Renal cortical epithelial cell (primary cell): ENCODE results near the gene MACROH2A1. TPM values are rescaled to one million over a fixed set of nuclear protein-coding genes. Genes with fewer than 3 reads are reported as not detected.
A peak's percentile ranks its signal among the peaks of the same experiment; 100 is the strongest.

Source experiments
- DNase-seq: peaks from one replicate; pipeline ENCODE4 v3.0.0-alpha.2; 2011; ENCODE audit warnings: low read depth
- total RNA-seq: library from RNA; depleted of rRNA; stranded (reverse); fragments of >200 nt; gene quantifications from 2 replicates; pipeline ENCODE4 v1.2.3, GENCODE V29; 2014

The MACROH2A1 gene
- 282 and 337 TPM in 2 replicates for total RNA-seq

DNA sequence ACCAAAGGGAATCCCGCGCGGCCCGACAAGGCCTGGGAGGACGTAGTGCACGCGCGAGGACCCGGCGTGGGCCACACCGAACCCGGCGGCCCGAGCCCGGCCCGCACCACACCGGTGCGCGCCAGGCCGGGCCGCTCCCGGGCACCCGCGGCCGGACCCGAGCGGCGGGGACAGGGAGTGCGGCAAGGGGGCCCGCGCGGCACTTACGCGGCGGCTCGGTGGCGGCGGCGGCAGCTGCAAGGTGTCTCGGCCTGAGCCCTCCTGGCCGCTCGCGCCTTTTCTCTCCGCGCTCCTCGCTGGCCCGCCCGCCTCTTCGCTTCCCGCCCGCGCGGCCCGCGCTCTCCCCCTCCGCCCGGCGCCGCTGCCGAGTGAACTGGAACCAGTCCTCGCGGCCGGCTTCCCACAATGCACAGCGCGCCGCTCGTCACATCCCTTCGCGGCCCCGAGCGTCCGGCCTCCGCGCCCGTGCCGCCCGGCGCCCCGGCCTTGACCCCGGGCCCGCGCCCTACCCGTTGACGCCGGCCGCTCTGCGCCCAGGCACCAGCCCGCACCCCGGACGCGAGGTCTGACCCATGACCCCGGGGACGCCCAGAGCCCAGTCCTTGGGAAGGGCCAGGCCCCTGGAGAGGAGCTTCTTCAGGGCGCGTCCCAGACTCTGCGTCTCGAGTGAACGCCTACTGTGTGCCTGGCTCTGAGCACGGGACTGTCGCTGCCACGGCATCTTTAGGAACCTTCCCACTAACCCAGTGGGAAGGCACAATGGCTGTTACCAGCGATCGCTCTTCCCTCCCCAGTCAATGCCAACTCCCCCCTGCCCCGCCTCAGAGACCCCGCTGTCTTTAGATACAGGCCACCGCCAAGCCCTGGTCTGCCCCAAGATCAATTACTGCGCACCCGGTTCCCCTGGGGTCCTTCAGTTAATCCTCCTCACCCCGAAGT is at the start of gene MACROH2A1:
Gene MACROH2A1 (minus strand): TSS at position 377 of the 939 bp plus-strand sequence. CDS start 10,138 bp downstream, outside the sequence.
- peak; percentile 55 for DNase-seq

DNA sequence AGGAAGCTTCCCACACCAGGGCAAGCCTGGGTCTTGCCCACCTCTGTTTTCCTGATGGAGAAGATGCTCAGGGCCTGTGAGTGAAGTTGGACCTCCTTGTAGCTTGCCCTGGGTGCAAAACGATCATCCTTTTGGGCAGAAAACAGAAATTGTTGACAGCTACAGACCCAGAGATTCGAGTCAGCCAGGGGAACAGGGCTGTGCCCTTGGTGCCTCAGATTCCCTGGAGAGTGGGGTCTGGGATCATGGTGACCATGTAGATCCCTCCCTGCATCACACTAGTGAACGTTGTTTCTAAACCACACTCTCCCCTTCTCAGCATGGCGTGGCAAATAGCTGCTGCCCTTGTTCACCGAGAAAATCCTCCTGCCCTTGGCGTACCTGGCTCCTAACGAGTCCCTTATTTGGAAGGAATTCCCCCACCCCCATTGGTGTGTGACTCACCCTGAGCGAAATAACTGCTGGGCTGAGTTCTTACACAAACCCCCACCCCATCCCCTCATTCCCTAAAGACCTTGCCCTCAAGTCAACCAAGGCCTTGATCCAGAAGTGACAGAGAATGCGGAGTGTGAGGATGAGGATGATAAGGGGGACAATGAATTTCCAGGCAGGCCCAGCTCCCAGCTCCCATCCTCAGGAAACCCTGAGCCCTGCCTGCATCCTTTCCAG is 49.2 kb upstream of the MACROH2A1 start:
- no peak for DNase-seq

DNA sequence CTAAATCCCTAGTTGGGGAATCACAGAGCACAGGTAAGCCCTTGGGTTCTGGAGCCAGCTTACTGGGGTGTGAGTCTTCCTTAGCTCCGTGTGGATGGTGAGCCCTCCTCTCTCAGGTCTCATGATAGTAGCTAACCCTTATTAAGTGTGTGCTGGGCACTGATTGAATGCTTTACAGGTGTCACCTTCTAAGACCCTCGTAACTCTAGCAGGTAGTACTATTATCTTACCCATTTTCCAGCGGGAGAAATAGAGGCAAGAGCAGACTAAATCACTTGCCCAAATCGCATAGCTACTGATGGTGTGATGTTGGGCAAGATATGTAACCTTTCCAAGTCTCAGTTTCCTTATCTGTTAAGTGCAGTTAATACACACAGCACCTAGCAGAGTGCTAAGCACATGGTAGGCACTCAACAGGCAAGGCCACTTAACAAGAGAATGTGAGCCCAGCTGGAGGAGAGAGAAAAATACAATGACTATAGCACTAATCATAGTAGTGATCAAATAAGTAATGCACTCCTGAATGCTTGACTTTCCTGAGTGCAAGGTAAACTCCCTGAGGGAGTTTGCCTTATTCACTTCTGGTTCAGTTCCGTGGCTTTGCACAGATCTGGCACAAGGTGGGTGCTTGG is 48.4 kb upstream of the MACROH2A1 start, which contains the start of gene DCANP1:
Gene DCANP1 (minus strand): TSS at position 51 of the 632 bp plus-strand sequence. CDS start 240 bp downstream, outside the sequence.
- no peak for DNase-seq

DNA sequence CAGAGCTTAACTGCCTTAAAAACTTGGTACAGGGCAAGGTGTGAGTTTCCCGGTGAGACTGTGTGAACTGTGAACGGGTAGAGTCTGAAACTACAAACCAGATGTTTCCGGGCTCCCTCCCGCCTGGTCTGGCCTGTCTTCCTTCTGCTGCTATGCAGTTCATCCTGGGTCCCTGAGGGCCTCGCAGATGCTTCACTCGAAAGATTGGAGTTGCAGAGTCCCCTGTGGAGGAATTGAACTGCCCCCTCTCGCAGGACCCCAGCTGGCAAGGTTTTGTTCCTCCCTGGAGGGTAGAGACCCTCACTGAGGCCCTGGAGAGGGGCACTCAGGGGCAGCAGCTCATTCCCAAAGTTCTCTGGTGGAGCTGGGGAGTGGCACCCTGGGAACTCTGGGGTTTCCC is 47.6 kb upstream of the MACROH2A1 start:
- no peak for DNase-seq

DNA sequence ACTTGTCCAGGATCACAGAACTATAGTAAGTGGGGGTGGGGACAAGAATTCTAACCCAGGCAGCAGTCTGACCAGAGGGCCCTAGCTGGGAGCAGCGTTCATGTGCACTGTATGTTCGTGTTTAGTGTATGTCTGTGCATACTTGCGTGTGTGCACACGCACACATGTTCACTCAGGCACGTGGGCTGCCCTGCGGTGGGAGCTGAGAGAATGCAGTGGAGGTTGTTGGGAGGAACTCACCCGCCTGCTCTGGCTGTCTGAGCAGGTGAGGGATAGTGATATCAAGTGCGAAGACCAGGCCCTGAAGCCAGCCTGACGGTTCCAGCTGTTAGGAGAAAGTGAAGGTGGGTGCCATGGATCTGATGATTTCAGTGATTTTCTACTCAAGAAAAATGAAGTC is 47.2 kb upstream of the MACROH2A1 start:
- DNase-seq = no peak

DNA sequence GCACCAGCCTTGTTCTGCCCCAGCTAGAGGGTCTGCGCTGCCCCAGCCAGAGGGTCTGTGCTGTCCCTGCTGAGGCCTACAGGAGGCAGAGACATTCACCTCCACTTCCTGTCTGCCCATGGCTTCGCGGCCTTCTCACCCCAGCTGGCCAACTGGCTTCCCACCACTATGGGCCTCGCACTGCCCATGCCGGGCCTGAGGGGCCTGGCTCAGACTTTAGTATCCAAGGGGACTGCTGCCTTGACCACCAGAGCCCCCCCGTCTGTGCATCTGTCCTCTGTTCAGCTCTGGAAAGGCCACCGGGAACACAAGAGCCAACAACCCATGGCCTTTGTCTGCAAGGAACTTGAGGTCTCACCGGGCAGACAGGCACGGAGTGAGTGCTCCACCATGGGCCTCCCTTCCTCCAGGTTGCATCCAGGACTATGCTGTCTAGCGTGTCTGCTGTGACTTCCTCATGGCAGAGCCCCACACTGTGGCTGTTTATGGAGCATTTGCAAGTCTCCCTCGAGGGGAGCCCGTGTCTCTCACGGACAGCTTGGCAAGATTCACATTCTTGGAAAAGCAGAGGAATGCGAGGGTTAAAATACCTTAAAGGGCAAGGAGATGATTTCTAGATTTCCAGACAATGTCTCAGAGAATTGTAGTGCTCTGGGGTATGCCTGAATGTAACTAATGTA is 46.4 kb upstream of the MACROH2A1 start:
- no peak for DNase-seq

DNA sequence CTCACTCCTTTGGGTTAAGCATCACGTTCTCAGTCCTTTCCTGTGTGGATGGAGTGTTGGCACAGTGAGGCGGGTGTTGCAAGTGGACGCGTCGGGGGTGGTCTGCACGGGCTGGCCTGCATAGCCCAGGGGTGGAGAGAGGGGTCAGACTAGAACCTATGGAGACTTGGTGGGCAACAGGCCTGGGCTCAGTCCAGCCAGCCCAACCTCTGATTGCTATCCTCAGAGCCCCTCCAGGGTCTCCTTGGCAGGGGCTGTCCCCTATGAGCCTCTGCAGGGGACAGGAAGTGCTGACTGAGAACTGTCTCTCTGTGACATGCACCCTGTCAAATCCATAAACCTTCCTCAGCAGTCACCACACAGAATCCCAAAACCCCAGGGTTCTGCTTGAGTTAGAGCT is 45.9 kb upstream of the MACROH2A1 start:
- no peak for DNase-seq

DNA sequence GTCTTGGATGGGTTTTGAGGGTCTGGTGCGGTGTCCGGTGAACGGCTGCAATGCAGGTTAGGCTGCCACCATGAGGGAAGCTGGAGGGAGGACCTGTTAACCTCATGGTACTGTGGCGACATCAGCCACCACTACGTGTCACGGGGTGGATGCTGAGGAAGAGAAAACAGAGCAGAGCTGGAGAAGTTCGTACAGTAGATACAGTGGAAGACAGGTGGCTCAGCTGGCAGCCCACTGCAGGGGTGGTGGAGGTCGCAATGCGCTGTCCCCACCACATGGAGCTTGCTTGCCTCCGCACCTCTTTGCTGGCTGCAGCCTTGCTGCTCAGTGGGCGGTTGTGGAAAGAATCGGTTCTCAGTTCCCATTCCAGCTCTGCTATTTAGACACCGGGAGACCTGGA is 45.3 kb upstream of the MACROH2A1 start:
- DNase-seq = no peak

DNA sequence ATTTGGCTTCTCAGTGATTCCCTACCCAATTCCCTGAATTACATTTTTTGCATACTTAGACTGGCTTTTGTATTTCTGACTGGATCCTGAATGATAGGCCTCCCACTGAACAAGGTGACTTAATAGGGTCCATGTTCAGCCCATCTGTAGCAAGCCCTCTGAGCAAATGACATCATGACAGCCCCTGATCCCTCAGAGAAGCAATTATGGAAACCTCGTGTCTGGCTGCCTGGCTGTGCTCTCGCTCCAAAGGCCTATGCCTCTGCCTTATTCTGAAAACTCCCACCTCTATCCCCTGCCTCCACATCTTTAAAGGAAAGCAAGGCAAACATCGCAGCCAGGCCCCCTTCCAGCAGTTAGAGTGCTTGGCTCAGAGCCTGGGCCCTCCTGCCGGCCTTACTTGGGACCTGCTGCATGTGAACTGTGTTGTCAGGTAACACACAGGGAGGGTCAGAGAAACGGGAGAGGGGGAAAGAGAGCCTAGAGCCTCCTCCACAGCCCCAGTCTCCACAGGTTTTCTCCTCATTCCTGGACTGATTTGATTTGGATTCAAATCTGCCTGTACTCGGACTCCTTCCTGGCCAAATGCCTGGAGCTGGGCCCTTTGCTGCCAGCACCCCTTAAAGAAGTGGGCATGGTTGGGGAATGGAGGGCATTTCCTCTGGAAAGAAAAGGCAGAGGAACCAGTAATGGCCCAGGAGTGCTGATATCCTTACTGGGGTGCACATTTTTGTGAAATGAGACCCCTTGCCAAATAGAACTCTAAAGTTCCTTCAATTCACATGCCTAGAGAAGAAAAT is 44.3 kb upstream of the MACROH2A1 start:
- DNase-seq = no peak

DNA sequence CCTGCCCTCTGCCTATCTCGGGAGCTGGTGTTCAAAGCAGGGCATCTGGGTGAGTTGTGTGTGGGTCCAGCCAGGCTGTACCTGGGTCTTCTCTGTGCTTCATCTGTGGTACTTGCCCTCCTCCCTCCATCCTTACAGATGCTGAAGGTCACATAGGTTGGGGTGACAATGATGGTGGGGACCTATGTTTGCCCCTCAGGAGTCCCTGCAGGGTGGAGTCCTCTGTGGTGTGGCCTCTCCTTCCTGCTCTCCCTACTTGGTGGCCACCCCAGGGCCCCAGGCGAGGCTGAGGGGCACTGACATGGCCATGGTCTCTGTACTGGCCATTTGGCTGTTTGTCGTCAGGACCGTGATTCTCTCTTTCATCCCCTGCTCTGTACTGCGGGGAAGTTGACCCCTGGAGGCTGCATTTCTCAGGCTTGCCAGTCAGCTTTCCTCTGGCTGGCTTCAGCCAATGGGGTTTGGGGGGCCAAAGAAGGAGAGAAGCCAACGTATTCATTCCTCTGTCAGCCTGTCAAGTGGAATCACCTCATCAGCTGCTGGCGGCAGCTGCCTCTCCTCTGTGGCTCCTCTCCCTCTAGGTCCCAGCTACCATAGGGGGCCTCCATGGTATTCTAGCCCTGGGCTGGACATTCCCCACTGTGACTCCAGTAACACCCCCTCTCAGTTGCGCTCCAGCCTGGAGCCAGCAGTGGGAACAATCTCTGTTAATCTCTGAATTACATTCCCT is 43.6 kb upstream of the MACROH2A1 start:
- no peak for DNase-seq

DNA sequence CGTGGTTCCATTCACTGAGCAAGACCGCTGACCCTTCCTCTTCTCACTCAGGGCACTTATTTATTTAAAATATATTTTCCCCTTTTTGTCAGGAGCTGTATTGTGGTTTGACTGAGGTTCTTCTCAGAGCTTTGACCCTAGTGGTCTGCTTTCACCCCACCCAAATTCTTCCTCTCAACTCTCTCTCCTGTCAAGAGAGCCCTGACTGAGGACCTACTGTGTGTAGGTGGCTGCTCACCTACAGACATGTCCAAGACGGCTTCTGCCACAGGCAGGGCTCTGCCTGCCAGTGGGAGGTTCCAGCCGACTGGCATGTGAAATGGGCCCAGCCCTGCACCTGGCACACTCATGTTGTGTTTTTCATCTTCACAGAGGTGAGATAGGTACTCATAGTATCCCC is 42.9 kb upstream of the MACROH2A1 start:
- no peak for DNase-seq

DNA sequence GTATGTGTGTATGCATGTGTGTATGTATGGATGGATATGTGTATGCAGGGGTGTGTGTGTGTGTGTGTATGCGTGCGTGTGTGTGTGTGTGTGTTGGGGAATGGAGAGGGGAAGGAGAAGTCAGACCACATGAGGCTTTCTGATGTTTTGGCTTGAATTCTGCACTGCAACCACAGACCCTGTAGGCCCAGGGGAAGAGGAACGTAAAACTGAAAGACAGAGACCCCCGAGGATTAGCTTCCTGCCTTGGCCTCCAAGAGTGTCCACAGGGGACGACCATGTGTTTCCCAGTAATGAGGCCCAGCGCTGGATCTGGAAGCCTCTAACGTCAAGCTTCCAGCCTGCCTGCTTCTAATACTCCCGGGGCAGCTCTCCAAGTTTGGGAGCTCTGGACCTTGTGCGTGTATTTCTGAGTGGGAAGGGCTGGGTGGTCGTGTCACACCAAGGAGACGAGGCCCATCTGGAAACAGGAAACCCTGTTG is 42.4 kb upstream of the MACROH2A1 start:
- DNase-seq = no peak

DNA sequence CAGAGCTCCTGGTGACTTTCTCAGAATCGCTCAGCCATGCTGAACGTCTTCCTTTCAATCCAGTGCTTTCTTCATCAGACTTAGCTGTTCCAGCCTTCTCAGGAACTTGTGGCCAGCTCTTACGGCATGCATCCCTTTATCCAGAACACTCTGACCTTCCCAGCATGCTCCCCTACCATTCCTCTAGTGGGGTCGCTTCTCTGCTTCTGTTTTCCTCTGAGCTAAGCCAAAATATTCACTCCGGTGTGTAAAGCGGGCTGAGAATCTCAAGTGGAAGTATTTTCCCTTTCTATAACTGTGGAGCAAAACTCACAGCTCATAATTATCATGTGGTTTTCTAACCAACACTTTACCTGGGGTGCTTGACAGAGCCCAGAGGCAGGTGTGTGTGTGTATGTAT is 41.9 kb upstream of the MACROH2A1 start:
- DNase-seq = no peak

DNA sequence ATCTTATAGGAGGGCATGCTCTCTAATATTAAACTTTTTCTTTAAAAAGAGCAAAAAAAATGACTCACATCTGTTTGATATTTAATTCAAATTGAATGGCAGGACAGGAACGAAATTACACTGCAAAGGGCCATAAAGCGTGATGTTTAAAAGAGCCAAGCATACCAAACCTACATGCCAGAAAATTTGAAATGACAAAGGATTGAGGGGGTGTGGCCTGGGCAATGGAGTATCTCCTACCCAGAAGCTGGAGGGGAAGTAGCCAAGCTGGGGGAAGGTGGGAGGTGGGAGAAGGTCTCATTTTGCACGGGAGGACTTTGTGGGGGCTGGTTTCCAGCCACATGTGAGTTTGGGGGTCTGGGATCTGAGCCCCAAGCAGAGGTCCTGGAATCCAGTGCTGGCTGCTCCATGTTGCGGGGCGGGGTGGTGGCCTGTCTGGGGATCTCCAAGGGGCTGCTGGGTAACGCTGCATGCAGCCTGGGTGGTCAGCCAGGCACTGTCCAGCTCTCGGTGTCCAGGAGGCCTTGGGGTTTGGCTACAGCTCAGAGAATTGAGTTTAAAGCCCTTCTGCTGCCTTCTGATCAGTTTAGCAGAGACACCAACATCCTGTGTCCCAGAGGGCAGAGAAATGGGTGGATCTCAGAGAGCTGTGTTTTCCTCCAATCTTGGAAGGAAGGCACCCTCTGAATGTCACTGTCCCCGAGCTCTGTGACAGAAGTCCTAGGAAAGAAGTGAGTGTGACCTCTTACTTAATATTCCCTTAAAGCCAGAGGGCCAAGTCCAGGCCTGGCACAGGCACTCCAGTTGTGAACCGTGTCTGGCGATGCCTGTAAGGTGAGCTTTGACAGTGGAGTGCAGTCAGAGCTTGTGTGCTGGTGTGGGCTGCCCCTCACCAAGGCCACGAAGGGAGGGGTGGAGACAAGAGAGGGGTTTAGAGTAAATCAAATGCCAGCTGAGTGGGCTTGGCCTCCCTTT is 40.5 kb upstream of the MACROH2A1 start:
- no peak for DNase-seq

DNA sequence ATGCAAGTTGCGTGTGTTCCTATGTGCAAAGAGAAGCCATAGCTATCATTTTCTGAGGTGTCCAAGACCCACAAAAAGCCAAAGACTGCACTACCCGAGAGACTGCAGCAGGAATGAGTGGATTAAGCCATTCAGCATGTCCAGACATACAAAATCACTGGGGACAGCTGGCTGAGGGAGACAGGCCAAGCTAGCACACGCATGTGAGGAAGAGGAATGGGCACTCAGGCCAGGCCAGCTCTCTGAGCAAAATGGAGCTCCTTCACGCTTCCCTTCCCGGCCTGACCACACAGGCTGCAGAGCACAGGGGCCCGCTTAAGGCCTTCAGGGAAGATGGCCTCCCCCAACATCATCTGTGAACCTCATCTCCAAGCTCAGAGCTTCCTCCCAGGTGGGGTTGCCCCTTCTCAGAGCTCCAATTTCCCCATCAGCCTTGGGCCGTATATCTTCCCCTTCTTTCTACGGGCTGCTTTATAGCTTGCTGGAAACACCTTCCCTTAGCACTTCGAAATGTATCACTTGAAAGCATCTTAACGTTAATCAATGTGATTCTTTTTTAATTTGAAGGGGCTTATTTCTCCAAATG is 39.7 kb upstream of the MACROH2A1 start:
- DNase-seq = no peak

DNA sequence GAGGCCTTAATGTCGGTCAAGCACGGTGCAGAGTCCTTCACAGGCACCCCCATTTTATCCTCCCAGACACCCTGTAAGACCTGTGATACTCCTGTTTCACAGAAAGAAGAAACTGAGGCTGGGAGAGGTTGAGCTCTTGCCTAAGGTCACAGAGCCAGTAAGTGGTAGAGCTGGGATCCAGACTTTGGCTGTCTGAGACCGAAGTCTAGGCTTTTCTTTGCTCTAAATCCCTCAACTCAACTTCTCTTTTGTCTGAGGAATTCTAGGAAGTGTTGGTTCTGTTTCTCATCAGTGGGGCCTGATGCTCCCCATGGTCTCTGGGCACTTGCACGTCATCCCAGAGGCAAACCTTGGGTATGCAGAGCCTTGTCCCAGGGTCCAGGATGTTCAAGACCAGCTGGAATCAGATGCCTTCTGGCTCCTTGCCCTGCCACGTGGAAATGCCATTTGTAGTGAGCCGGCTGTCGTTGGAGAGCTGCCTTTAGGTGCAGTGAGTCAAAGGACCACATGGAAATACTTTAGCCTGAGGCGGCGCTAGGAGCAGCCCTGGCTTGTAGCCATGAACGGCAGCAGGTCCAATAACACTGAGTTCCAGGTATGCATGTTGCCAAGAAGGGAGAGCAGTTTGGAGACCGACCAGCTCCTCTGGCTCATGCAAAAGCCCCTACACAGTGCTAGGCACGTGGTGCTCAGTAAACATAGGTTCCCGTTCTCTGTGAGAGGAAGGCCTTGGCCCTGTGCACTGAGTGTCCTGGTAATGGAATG is 38.9 kb upstream of the MACROH2A1 start:
- peak; percentile 73 for DNase-seq

DNA sequence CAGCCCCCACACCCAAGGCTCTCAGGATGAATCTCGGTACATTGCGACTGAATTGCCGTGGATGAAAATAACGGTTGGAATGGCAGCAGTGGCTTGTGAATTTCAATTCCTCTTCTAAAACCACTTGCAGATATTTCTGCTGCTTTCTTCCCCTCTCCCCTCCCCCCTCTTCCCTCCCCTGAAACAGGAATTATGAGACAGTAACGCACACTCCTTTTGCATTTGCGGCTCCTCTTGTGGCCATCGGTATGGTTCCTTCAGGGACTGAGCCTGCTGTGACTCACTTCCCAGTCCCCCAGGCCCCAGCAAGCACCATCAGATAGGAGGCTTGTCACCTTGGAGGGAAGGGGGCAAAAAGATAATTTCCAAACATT is 38.4 kb upstream of the MACROH2A1 start:
- DNase-seq = no peak

DNA sequence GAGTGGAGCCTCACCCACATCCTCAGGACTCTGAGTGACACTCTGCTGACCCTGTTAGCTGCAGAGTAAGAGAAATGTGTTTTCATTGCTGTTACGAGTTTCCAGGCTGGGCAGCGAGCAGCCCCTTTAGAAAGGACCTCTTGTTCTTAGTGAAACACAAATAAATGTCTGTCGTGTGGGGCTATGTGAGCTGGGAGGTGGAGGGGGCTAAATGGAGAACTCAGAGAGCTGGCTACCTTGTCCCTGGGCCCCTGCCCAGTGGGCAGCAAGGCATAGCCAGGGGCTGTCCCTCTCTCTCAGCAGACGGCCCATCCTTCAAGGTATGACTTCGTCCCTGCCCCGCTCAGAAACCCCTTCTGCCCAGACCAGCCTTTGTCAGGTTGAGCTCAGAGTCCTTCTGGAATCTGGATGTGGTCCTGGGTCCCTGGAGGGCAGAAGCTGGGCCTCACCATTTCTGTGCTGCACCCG is 38.0 kb upstream of the MACROH2A1 start:
- DNase-seq = no peak
